Anterior cingulate cortex (tissue), 58 donors: ENCODE measurements around the gene FNDC3B.

ENCODE experiments used
- DNase-seq, 58 donors: peaks; one replicate each; lab custom pipeline; 2025; lab: John Stamatoyannopoulos, UW

FNDC3B gene

GRCh38 chr3:172199850-172200369 is 160.5 kb downstream of the FNDC3B start:
- DNase-seq = no peak

- DNase-seq = peak in 23 of 58 donors; percentile 1 to 33 (median 9)
Observed at GRCh38 chr3:172201136-172201869, 161.9 kb downstream of the FNDC3B start.

DNA sequence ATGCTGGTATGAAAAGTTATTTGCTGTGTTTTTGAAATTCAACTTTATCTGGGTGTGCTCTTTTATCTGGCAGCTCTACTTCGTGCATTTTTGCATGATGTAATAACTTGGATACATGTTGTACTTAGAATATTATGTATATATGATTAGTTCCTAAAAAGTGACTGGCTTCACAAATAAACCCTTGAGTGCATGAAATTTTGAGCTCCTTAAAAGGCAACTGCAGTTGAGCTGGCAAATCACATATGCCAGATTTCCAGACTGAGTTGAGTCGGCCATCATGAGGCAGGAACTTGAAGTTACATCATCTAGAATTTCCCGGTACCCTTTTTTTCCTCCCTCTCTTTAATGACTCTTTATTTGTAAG is 162.5 kb downstream of the FNDC3B start:
- no peak for DNase-seq

GRCh38 chr3:172202797-172203196 is 163.4 kb downstream of the FNDC3B start:
- no peak for DNase-seq

- DNase-seq = peak in 44 of 58 donors; percentile 2 to 82 (median 48)
Observed at GRCh38 chr3:172203522-172204258, 164.3 kb downstream of the FNDC3B start.

GRCh38 chr3:172204716-172205115 is 165.3 kb downstream of the FNDC3B start:
- DNase-seq = no peak

- peak in 1 of 58 donors; percentile 6 for DNase-seq
Observed at GRCh38 chr3:172208586-172209332, 169.4 kb downstream of the FNDC3B start.

GRCh38 chr3:172209333-172210321 is 170.2 kb downstream of the FNDC3B start:
- peak in 25 of 58 donors; percentile 4 to 52 (median 15) for DNase-seq

DNA sequence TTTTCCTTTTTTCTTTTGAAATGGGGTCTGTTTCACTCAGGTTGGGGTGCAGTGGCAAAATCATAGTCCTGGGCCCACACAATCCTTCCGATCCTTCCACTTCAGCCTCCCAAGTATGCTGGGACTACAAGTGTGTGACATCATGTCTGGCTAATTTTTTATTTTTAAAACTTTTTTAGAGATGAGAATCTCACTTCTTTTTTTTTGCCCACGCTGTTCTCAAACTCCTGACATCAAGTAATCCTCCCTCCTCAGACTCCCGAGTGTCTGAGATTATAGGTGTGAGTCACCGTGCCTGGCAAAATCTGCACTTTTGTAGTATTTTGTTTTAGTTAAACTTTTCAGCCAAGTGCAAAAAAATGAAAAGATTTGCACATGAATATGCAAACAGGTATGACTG is 171.0 kb downstream of the FNDC3B start:
- no peak for DNase-seq

DNA sequence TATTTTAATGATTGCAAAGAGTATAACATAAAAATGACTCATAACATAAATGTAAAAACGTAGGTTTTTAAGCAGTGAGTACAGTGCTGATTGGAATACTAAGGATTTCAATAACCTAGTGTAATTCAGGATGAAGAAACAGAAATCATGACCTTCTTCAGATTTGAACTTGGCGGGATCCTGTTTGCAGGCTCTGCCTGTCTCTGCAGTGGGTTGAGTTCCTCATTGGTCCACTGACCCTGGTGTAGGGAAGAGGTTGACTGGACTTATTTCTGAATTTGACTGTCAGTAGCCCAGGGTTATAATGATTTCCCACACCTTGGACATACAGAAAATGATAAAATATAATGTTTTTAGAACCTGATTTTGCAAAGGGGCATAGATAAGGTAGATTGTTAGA is 171.7 kb downstream of the FNDC3B start:
- DNase-seq = no peak

GRCh38 chr3:172213200-172213599 is 173.8 kb downstream of the FNDC3B start:
- no peak for DNase-seq

GRCh38 chr3:172213904-172214303 is 174.5 kb downstream of the FNDC3B start:
- DNase-seq = no peak

- no peak for DNase-seq
Observed at GRCh38 chr3:172216267-172216666, 176.9 kb downstream of the FNDC3B start.

- DNase-seq = no peak
Observed at GRCh38 chr3:172216911-172217310, 177.5 kb downstream of the FNDC3B start.

DNA sequence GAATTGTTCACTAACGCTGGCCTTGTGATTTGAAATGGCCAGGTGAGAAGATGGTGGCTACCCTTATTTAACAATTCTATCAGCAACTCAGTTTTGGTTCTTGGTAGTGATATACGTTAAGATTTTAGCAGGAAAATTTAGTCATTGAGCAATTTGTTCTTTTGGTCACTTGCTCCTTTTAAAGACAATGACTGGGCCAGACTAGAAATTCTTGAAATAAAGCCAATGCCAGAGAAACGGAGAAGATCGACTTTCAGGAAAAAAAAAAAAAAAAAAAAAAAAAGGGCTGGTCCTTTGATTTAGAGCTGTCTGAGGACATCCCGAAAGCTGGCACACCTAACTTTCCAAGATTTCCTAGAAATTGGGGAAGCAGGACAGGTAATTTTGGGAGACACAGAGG is 178.5 kb downstream of the FNDC3B start:
- no peak for DNase-seq

DNA sequence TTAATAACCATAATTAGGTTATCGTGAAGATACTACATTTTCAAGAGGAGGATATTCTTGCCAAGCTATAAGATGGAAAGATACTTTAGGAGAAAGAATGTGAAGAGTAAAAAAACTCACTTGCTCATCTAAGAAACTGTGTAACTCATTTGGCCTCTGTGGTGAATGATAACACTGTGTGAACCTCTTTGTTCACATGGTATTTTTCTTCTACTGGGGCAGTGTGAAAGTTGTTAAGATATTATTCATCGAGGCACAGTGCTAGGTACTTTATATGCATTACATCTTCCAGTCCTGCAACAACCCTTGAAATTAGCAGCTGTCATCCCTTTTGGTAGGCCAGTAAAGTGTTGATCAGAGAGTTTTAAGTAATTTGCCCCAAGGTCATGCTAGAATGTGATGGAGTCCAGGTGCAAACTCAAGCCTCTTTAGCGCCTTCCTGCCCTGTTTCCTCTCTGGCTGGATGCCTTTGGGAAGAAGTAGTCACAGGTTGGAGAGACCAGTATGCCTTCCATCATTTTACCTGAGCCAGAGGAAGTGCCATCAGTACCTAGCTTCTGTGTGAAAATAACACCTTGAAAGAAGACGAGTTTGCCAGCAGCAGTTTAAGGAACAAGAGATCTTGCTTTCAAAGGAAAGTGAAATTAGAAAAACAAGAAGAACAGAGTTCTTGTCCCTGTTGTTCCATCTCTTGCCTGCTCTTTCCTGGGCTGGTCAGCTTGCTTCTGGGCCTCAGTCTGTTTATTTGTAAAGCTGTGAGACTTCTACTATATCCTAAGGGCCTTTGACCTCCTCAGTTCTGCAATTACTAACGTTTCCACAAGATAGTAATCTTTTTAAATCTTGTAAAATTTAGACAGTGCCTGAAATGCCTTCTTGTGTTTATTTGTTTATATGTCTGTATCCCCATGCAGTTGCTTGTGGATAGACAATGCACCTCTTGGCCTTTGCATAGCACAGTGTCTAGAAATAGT is 179.3 kb downstream of the FNDC3B start:
- DNase-seq = no peak

DNA sequence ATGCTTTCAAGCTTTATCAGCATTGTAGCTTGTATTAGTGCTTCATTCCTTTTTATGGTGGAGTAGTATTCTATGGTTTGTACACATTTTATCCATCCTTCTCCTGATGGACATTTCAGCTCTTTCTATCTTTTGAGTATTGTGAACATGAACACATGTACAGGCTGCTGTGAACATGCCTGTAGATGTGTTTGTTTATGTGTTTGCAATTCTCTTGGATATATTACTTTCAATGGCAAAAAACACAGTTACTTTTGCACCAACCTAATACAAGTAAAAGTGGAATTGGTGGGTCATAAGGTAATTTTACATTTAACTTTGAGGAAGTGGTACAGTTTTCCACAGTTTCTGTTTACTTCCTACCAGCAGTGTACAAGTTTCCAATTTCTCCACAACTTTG is 180.4 kb downstream of the FNDC3B start:
- no peak for DNase-seq

- DNase-seq = no peak
Observed at GRCh38 chr3:172221547-172221946, 182.2 kb downstream of the FNDC3B start.
